DMS 273 (cell line): Measurements from ENCODE around the gene C22orf39.

ENCODE experiments used
- DNase-seq: peaks from one replicate; lab custom pipeline; 2025; ENCODE audit not compliant: unreplicated experiment; lab: John Stamatoyannopoulos, UW

Gene C22orf39

DNA sequence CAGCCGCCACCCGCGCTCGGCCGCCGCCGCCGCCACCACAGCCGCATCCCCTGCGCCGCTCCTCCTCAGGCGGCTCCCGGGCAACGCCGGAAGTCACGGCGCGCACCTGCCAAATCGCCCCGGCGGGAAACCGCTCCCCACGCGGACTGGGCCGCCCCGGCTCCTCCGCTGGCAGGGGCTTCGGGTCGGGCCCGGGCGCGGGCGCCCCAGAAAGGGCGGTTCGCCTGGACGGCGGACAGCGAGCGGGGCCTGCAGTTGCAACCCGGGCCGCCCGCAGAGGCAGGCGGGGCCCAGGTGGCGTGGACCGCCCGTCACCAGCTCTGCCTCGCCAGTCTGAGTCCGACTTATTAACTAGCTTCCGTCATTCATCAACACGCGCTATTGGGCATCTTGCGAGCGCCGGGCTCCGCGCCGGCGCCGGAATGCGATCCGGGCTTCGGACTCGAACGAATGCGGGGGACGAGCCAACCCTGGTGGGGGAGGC lies 15.8 kb downstream of the C22orf39 start, which contains the start of gene HIRA:
Gene HIRA, minus strand, starts transcription at position 85 of the 484 bp plus-strand sequence. CDS start 257 bp downstream, outside the sequence.
- DNase-seq = peak; percentile 91

DNA sequence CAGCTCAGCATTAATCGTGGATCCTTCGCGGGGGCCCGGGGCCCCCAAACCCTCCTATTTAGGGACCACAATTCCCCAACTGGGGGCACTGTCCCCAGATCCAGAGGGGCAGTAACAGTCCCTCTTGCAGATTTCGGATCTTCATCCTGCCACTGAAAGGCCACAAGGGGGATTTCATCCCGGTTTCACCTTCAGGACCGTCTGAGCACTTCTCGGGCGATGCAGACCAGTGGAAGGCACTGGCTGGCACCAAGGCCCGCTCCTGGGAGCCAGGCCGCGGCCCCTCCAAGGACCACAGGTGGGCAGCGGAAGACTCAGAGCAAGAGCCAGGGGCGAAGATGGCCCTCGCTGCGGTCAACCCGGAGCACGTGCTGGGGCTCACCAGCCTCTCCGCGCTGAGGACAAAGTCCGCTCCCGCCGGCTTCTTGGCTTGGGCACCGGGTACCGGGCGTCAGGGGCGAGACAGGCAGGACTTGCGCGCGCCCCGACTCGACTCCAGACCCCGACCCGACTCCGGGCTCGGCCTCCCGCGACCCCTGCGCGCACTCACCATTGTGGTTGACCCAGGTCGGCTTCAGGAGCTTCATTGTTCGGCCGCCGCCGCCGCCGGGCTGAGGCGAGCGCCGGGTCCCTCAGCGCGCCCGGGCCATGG lies 16.5 kb downstream of the C22orf39 start:
- DNase-seq = peak; percentile 72

GRCh38 chr22:19429950-19430889 lies 17.3 kb downstream of the C22orf39 start:
- DNase-seq = peak; percentile 54

DNA sequence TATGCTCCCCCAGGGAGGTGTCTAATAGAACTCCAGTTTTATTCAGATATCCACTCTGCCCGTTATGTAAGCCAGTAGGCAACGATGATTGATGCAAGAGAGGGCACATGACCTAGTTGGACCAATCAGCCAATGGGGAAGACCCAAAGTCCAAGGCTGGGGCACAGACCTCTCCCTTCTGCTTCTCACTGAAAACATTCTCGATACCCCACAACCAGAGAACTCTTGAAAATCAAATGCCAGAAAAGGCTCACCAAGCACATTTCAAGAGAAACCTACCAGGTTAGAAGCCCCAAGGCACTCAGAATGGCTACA lies 23.4 kb downstream of the C22orf39 start:
- DNase-seq = no peak

DNA sequence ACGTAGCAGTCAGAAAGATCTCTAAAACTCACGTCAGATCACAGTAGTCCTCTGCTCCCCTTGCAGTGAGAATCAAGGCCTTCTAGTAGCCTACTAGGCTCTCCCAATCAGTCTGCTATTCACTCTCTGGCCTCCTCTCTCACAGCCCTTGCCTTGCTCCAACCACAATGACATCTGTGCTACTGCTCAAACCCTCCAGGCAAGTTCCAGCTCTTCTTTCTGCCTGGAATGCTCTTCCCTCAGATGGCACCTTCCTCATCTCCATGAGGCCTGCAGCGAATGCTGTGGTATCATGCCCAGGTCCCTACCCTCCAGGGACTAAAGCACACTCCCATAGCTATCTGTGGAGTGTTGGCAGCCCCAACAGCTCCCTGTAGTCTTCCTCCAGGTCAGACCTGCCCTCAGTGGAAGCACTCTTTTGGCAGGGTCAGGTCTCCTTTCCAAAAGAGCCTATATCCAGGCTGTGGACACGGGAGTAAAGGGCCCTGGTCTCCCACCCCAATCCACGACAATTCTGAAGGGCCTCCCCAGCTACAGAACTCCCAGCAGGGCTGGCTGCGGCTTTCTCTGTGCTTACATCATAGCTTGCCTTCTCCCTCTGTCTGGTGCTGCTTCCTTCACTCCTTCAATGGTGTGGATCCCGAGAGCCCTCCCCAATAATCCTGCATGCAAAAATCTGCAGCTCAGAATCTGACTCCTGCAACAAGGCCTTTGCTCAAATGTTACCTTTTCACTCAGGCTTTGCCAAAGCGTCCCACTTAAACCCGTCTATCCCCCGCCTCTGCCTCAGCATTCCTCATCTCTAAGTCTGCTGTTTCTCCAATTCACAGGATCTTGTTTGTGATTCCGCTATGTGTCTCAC lies 24.8 kb downstream of the C22orf39 start:
- no peak for DNase-seq

DNA sequence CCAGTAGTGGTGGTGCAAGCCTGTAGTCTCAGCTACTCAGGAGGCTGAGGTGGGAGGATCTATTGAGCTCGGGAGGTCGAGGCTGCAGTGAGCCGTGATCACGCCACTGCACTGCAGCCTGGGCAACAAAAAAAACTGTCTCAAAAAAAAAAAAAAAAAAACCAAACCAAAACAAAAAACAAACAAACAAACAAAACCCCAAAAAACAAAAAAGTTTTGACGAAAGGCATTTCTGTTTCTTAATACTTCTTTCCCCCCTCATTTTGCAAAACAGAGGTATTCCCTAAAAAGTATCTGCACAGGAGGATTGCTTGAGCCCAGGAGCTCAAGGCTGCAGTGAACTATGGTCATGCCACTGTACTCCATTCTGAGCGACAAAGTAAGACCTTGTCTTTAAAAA lies 27.2 kb downstream of the C22orf39 start:
- DNase-seq = no peak

GRCh38 chr22:19419464-19420178 lies 27.9 kb downstream of the C22orf39 start:
- peak; percentile 35 for DNase-seq

GRCh38 chr22:19419086-19419463 lies 28.4 kb downstream of the C22orf39 start:
- no peak for DNase-seq

DNA sequence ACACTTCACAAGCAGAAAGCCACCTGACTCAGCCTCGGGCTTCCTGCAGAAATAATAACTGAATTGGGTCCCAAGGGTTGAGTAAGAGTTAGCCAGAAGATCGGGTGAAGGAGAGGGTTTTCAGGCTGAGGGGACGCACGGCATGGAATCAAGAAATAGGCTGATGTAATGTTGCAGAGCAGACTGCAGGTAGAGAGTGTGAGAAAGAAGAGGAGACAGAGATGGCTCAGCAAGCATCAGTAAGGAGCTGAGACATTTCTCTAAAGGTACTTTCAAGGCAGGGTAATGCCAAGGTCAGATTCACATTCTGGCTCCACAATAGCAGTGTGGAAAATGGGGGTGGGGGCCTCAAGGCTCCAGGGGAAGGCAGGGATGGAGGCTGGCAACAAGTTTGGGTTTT lies 34.6 kb downstream of the C22orf39 start:
- DNase-seq = no peak

GRCh38 chr22:19412478-19412877 lies 35.0 kb downstream of the C22orf39 start:
- DNase-seq = no peak

- DNase-seq = no peak
Measured at GRCh38 chr22:19411690-19412045, 35.8 kb downstream of the C22orf39 start.

GRCh38 chr22:19410941-19411689 lies 36.4 kb downstream of the C22orf39 start:
- DNase-seq = no peak

DNA sequence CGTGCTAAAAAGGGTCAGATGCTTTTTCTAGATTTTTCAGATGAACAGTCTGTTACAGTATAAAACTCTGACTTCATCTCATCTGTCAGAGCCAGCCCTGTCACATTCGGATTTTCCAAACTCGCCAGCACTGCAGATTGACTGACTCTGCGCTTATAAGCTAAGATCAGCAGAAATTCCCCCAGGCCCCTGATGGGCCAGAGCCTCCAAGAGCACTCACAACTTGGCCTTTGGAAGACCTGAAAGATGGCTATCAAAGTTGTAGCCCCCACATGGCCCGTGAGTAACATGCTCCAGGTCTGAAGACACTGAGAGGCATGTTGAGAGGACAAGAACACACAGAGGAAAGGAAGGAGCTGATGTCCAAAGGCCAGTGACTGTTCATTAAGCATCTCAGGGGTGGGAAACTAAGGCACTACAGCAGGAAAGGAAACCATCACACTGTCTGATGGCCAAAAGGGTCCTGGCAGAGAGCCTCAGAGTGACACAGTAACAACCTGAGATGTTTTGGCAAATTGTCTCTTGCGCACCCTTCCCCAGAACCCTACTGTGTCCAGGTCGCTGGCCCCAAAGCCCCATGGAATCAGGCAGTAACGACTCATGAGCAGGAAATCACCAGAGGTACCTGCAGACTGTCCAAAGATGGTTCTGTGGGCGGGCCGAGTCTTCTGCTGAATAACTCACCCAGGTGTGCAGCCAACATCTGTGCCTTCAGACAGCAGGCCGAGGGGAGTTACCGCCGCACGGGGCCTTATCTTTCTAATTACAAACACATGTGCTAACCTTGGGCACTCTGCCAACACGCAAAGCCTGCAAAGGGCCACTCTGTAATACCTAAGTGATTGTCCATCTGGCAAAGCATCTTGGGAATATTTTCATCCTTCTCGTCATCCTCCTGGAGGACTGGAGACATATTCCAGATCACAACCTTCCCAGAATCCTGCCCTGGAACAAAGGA lies 39.6 kb downstream of the C22orf39 start:
- peak; percentile 70 for DNase-seq

DNA sequence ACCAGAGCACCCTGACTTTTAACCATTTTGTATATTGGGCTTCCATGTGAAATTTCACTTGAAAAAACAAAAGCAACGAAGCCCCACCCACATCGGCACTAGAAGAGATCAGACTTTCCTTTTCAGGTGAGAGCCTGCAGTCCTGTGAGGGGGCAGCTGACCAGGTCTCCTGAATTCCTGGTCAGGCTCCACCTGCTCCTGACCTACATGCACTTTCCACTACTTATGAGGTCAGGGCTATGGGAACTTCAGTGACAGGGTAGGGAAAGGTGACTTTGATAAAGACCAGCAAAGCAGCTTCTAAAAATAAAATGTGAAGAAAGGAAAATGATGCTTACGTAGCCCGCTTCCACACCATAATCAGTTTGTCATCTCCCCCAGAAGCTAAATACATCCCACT lies 40.7 kb downstream of the C22orf39 start:
- DNase-seq = no peak

DNA sequence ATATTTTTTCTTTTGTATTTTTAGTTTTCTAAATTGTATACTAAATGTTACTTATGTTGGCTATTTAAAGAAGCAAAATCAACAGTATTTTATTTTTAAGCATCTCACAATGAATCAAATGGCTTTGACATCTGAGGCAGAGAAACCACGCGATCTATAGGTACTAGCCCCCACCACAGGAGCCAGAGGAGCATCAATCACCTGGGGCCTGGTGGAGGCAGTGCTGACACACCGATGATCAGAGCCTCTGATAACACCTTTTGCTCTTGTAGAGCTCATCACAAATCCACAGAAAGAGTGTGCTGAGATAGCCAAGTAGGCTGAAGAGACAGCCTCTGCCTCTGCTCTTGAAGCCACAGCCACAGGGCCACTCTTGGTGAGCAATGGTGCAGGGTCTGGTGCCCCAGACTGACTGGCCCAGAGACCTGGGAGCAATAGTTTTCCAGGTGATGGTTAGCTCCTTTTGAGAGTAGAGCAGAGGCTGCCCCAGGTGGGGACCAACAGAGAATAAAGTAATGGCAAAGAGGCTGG lies 41.2 kb downstream of the C22orf39 start:
- DNase-seq = no peak

DNA sequence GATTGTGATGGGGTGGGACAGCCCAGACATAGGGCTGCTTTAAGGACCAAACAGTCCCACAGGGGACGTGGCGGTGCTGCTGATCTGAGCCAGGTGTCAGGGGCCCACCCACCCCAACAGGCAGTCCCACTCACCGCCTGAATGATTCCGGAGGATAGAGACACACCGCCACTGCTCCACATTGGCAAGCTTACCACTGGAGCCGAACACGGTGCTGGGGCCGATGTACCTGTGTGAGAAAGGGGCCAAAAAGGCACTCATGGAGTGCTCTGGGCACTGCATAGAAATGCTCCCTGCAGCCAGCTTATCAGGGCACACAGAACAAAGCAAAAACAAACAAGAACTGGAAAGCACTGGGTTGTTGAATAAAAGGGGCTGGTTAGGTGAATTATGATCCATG lies 41.9 kb downstream of the C22orf39 start:
- DNase-seq = no peak

- DNase-seq = no peak
Measured at GRCh38 chr22:19405133-19405532, 42.4 kb downstream of the C22orf39 start.

GRCh38 chr22:19404676-19405075 lies 42.8 kb downstream of the C22orf39 start:
- DNase-seq = no peak
